ENCODE measurements around the gene SQSTM1. TPM values are rescaled to one million over a fixed set of nuclear protein-coding genes. Genes with fewer than 3 reads are reported as not detected.
A peak's percentile ranks its signal among the peaks of the same experiment; 100 is the strongest.

Gene SQSTM1
- total and polyA plus RNA-seq, 9 of the 15 experiments (the other 6 are each of a cell fraction or from before 2014, with no cell fraction given) = 5.6 to 148 (median 64.0) TPM

DNA sequence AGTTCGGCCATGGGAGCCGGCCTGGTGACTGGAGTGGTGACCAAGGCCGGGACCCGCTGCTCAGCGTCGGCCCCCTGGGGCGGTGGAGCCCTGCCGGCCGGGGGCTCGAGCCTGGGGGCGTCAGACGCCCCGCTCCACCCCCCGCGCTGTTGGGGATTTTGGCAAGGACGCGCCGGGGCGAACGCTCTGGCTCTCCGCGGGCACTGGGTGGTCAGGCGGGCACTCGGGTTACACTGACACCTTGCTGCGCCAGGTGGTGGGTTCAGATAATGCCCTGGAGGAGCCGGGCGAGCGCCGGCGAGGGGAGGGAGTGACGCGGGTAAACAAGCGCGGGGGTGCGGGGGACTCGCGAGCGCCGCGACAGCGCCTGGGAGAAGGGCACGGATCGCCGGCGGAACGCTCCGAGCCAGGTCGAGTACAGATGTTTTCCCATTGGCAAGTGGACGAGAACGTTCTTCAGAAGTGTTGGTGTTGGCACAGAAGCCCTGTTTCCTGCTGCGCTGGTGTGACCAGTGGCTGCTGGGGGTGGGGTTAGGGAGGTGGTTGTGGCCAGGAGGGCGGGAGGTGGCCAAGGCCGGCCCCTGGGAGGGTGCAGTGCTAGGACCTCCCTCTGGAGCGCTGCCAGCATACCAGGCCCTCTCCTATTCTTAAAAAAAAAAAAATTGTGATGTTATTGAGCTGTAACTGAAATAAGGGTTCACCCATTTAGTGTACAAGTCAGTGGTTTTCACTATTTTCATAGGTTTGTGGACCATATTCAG lies 773 bp downstream of the SQSTM1 start (continued):
- TF ChIP-seq GTF2F1 (IDR thresholded peaks at IDR 0.05; ENCODE audit: low read depth, low read length) = no peak
- peak; percentile 80 for TF ChIP-seq POLR2G (IDR thresholded peaks at IDR 0.05; ENCODE audit: low read depth, low read length)
- 0 out of 2 replicates have a peak, but pooled peaks have one; percentile 11 for TF ChIP-seq GTF2A2 (tag; IDR thresholded peaks at IDR 0.05)
- TF ChIP-seq, protein P1, sequence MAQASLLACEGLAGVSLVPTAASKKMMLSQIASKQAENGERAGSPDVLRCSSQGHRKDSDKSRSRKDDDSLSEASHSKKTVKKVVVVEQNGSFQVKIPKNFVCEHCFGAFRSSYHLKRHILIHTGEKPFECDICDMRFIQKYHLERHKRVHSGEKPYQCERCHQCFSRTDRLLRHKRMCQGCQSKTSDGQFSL (CRISPR knock-in tag; IDR thresholded peaks at IDR 0.05) = peak; percentile 67
- TF ChIP-seq, protein P1 (tag; IDR thresholded peaks at IDR 0.05) = no peak
- TF ChIP-seq, protein P2, sequence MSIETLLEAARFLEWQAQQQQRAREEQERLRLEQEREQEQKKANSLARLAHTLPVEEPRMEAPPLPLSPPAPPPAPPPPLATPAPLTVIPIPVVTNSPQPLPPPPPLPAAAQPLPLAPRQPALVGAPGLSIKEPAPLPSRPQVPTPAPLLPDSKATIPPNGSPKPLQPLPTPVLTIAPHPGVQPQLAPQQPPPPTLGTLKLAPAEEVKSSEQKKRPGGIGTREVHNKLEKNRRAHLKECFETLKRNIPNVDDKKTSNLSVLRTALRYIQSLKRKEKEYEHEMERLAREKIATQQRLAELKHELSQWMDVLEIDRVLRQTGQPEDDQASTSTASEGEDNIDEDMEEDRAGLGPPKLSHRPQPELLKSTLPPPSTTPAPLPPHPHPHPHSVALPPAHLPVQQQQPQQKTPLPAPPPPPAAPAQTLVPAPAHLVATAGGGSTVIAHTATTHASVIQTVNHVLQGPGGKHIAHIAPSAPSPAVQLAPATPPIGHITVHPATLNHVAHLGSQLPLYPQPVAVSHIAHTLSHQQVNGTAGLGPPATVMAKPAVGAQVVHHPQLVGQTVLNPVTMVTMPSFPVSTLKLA (conservative IDR thresholded peaks at IDR 0.05) = peak; percentile 76 to 86
- no peak for TF ChIP-seq GTF2E2 (tag; IDR thresholded peaks at IDR 0.05)
- TF ChIP-seq SIN3B (IDR thresholded peaks at IDR 0.05; ENCODE audit: low read depth) = no peak
- TF ChIP-seq POLR2A (conservative IDR thresholded peaks at IDR 0.05) = peak; percentile 38
- TF ChIP-seq, protein P3, sequence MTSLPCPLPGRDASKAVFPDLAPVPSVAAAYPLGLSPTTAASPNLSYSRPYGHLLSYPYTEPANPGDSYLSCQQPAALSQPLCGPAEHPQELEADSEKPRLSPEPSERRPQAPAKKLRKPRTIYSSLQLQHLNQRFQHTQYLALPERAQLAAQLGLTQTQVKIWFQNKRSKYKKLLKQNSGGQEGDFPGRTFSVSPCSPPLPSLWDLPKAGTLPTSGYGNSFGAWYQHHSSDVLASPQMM (CRISPR knock-in tag; IDR thresholded peaks at IDR 0.05) = no peak
- no peak for TF ChIP-seq BDP1 (IDR thresholded peaks at IDR 0.05; ENCODE audit: insufficient read depth, insufficient read length)
- no peak for TF ChIP-seq ZNF699 (CRISPR knock-in tag; IDR thresholded peaks at IDR 0.05; ENCODE audit: insufficient replicate concordance)
- no peak for TF ChIP-seq ZNF143 (CRISPR knock-in tag; IDR thresholded peaks at IDR 0.05)
- TF ChIP-seq CHD1 (IDR thresholded peaks at IDR 0.05; ENCODE audit: low read length) = peak; percentile 98
- no peak; the same call in 1 of the 2 replicates for TF ChIP-seq ZNF274 (IDR thresholded peaks at IDR 0.05; ENCODE audit: borderline replicate concordance, low read depth, low read length)
- TF ChIP-seq GATAD2B (IDR thresholded peaks at IDR 0.05; ENCODE audit: borderline replicate concordance) = no peak
- TF ChIP-seq HNRNPK (IDR thresholded peaks at IDR 0.05; ENCODE audit: low read depth, low read length, poor library complexity, severe bottlenecking) = no peak
- TF ChIP-seq TRIM25 (IDR thresholded peaks at IDR 0.05; ENCODE audit: borderline replicate concordance) = no peak
- peak; percentile 95 for TF ChIP-seq PCBP1 (IDR thresholded peaks at IDR 0.05; ENCODE audit: low read depth, low read length, poor library complexity, severe bottlenecking)
- no peak for TF ChIP-seq DMBX1 (CRISPR knock-in tag; IDR thresholded peaks at IDR 0.05; ENCODE audit: borderline replicate concordance)
- TF ChIP-seq, protein P4, sequence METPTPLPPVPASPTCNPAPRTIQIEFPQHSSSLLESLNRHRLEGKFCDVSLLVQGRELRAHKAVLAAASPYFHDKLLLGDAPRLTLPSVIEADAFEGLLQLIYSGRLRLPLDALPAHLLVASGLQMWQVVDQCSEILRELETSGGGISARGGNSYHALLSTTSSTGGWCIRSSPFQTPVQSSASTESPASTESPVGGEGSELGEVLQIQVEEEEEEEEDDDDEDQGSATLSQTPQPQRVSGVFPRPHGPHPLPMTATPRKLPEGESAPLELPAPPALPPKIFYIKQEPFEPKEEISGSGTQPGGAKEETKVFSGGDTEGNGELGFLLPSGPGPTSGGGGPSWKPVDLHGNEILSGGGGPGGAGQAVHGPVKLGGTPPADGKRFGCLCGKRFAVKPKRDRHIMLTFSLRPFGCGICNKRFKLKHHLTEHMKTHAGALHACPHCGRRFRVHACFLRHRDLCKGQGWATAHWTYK (CRISPR knock-in tag; IDR thresholded peaks at IDR 0.05) = no peak
- no peak for TF ChIP-seq ZNF146 (CRISPR knock-in tag; IDR thresholded peaks at IDR 0.05; ENCODE audit: unreplicated experiment)
- peak; percentile 87 for TF ChIP-seq LCOR (CRISPR knock-in tag; IDR thresholded peaks at IDR 0.05)

Measured in K562 (cell line).